22Rv1 (cell line): ENCODE measurements around the gene MAGIX.

Experiments
- ZFX ChIP-seq: fragments of 450-650 bp; IDR thresholded peaks from 2 replicates; pipeline ENCODE4 v1.6.1; 2017; ENCODE audit warnings: antibody characterized with exemption, borderline replicate concordance
- TF ChIP-seq, protein P1 (sequence below): fragments of 450-650 bp; IDR thresholded peaks from 2 replicates; pipeline ENCODE4 v1.5.1; 2017; ENCODE audit warnings: mild to moderate bottlenecking

DNA sequence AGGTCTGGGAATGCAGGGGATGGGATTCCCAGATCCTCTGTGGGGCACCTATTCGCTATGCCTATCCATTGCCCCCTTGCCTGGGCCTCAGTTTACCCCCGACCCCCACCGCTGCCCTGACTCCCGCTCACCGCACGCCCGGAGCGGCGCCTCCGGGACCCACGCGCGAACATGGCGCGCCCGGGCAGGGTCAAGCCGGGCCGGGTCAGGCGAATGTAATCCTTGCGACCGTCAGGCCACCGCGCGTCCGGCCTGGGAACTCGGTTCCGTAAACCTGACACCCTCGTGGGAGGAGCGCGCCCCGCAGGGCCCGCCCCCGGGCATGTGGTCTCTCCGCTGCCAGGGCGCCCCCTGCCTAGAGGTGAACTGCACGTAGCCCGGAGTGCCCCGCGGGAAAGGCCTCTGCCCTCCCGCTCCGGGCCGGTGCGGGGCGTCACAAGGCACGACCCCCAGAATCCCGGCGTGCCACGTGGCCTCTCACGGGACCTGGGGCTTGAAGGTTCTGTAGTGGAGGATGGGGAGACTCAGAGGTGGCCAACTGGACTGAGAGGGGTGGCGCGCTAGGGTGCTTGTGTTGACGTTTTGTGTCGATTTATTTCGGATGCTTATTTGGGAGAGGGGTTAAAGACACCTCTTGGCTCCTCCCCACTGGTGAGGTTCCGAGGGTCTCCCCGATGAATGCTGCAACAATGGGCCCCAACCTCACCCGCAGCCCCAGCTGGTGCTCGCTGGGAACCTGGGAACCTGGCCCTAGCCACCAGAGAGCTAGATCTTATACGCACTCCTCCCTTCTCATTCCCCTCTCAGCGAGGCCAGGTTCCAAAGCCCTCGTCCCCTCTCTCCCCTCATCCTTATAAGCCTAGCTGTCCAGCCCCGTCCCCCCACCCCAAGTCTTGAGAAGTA is 23.8 kb downstream of the MAGIX start, which contains the start of gene PRICKLE3:
- TF ChIP-seq ZFX = no peak
- TF ChIP-seq, protein P1, sequence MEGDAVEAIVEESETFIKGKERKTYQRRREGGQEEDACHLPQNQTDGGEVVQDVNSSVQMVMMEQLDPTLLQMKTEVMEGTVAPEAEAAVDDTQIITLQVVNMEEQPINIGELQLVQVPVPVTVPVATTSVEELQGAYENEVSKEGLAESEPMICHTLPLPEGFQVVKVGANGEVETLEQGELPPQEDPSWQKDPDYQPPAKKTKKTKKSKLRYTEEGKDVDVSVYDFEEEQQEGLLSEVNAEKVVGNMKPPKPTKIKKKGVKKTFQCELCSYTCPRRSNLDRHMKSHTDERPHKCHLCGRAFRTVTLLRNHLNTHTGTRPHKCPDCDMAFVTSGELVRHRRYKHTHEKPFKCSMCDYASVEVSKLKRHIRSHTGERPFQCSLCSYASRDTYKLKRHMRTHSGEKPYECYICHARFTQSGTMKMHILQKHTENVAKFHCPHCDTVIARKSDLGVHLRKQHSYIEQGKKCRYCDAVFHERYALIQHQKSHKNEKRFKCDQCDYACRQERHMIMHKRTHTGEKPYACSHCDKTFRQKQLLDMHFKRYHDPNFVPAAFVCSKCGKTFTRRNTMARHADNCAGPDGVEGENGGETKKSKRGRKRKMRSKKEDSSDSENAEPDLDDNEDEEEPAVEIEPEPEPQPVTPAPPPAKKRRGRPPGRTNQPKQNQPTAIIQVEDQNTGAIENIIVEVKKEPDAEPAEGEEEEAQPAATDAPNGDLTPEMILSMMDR = peak; percentile 59
